H9 (cell line): ENCODE measurements around the gene C19orf25. TPM values are rescaled to one million over a fixed set of nuclear protein-coding genes. Genes with fewer than 3 reads are reported as not detected.
A peak's percentile ranks its signal among the peaks of the same experiment; 100 is the strongest.

ENCODE experiments used
- DNase-seq: peaks from one replicate; pipeline ENCODE4 v3.0.0-alpha.2; 2017
- H2AFZ ChIP-seq: one replicate; pipeline ENCODE4 v1.6.1; 2013; ENCODE audit warnings: mild to moderate bottlenecking, low read length, control low read depth, moderate library complexity
- H2AK5ac ChIP-seq: 2 replicates; pipeline ENCODE4 v1.6.1; 2013; ENCODE audit warnings: low read length, control low read depth, mixed read lengths; ENCODE audit not compliant: insufficient read length
- H2BK120ac ChIP-seq: one replicate; pipeline ENCODE4 v1.6.1; 2013; ENCODE audit warnings: low read depth, mild to moderate bottlenecking, low read length, control low read depth, inconsistent platforms; ENCODE audit not compliant: poor library complexity, severe bottlenecking
- H2BK12ac ChIP-seq: 2 replicates; pipeline ENCODE4 v1.6.1; 2013; ENCODE audit warnings: low read length, control low read depth, mixed read lengths, low read depth; ENCODE audit not compliant: insufficient read length
- H2BK15ac ChIP-seq: 2 replicates; pipeline ENCODE4 v1.6.1; 2013; ENCODE audit warnings: low read depth, low read length, control low read depth
- H2BK20ac ChIP-seq: one replicate; pipeline ENCODE4 v1.6.1; 2013; ENCODE audit warnings: low read depth, mild to moderate bottlenecking, low read length, control low read depth, inconsistent platforms; ENCODE audit not compliant: poor library complexity, severe bottlenecking
- H2BK5ac ChIP-seq: 2 replicates; pipeline ENCODE4 v1.6.1; 2013; ENCODE audit warnings: low read length, control low read depth, mixed read lengths; ENCODE audit not compliant: insufficient read length
- H3K14ac ChIP-seq: 2 replicates; pipeline ENCODE4 v1.6.1; 2013; ENCODE audit warnings: low read length, control low read depth; ENCODE audit not compliant: insufficient read depth
- H3K18ac ChIP-seq: 2 replicates; pipeline ENCODE4 v1.6.1; 2013; ENCODE audit warnings: low read depth, mild to moderate bottlenecking, mixed read lengths, low read length, control low read depth; ENCODE audit not compliant: insufficient read length
- H3K23ac ChIP-seq: 2 replicates; pipeline ENCODE4 v1.6.1; 2013; ENCODE audit warnings: low read length, control low read depth, mixed read lengths, low read depth; ENCODE audit not compliant: insufficient read length
- H3K23me2 ChIP-seq: 2 replicates; pipeline ENCODE4 v1.6.1; 2013; ENCODE audit warnings: low read depth, mild to moderate bottlenecking, mixed read lengths, low read length, control low read depth; ENCODE audit not compliant: insufficient read length, poor library complexity, severe bottlenecking
- H3K27ac ChIP-seq: 2 replicates; pipeline ENCODE4 v1.5.1; 2013; ENCODE audit warnings: low read length, control low read depth, mixed read lengths, low read depth; ENCODE audit not compliant: insufficient read length
- H3K27me3 ChIP-seq: 2 replicates; pipeline ENCODE4 v1.6.1; 2013; ENCODE audit warnings: low read length, control low read depth, inconsistent platforms; ENCODE audit not compliant: insufficient read depth
- H3K4ac ChIP-seq: 2 replicates; pipeline ENCODE4 v1.6.1; 2013; ENCODE audit warnings: low read depth, mild to moderate bottlenecking, control low read depth, inconsistent platforms, low read length, moderate library complexity
- H3K4me1 ChIP-seq: 2 replicates; pipeline ENCODE4 v1.6.1; 2013; ENCODE audit warnings: low read length, control low read depth, inconsistent platforms; ENCODE audit not compliant: insufficient read depth
- H3K4me2 ChIP-seq: 2 replicates; pipeline ENCODE4 v1.6.1; 2013; ENCODE audit warnings: low read length, control low read depth, mixed read lengths; ENCODE audit not compliant: insufficient read length, insufficient read depth
- H3K56ac ChIP-seq: 2 replicates; pipeline ENCODE4 v1.6.1; 2013; ENCODE audit warnings: low read depth, mild to moderate bottlenecking, mixed read lengths, low read length, control low read depth; ENCODE audit not compliant: insufficient read length
- H3K79me1 ChIP-seq: 2 replicates; pipeline ENCODE4 v1.6.1; 2013; ENCODE audit warnings: low read depth, mild to moderate bottlenecking, moderate library complexity, low read length, control low read depth, inconsistent platforms; ENCODE audit not compliant: insufficient read depth, poor library complexity, severe bottlenecking
- H3K79me2 ChIP-seq: 2 replicates; pipeline ENCODE4 v1.6.1; 2013; ENCODE audit warnings: low read length, control low read depth, inconsistent platforms; ENCODE audit not compliant: insufficient read depth
- H3K9ac ChIP-seq: 2 replicates; pipeline ENCODE4 v1.6.1; 2013; ENCODE audit warnings: low read length, control low read depth, mixed read lengths; ENCODE audit not compliant: insufficient read length; ENCODE audit errors: extremely low read depth
- H3K9me3 ChIP-seq: one replicate; pipeline ENCODE4 v1.6.1; 2013; ENCODE audit warnings: low read depth, low read length, inconsistent platforms; ENCODE audit not compliant: control insufficient read depth
- H3T11ph ChIP-seq: one replicate; pipeline ENCODE4 v1.6.1; 2013; ENCODE audit warnings: mild to moderate bottlenecking, low read length, control low read depth, inconsistent platforms
- H4K20me1 ChIP-seq: one replicate; pipeline ENCODE4 v1.6.1; 2013; ENCODE audit not compliant: control insufficient read depth, insufficient read length, insufficient read depth
- H4K5ac ChIP-seq: 2 replicates; pipeline ENCODE4 v1.6.1; 2013; ENCODE audit warnings: low read depth, mild to moderate bottlenecking, mixed read lengths, low read length, control low read depth; ENCODE audit not compliant: insufficient read length
- H4K8ac ChIP-seq: replicated peaks from 2 replicates; pipeline ENCODE4 v1.6.1; 2013; ENCODE audit warnings: low read length, control low read depth, mixed read lengths, low read depth; ENCODE audit not compliant: insufficient read length
- H4K91ac ChIP-seq: 2 replicates; pipeline ENCODE4 v1.6.1; 2013; ENCODE audit warnings: low read depth, mild to moderate bottlenecking, moderate library complexity, mixed read lengths, low read length, control low read depth; ENCODE audit not compliant: insufficient read length
- H3K27ac Mint-ChIP-seq, 3 experiments: 2 replicates in 2 of 3; 3 replicates in 1 of 3; pipeline ENCODE4 v1.8.0; 2020 to 2021; ENCODE audit warnings: mixed read lengths in 3 of 3, mild to moderate bottlenecking in 1 of 3, moderate library complexity in 1 of 3
- H3K27me3 Mint-ChIP-seq: 2 replicates; pipeline ENCODE4 v1.8.0; 2021; ENCODE audit warnings: low read depth, mild to moderate bottlenecking, moderate library complexity, mixed read lengths
- H3K36me3 Mint-ChIP-seq, 3 experiments: 2 replicates in 2 of 3; 3 replicates in 1 of 3; pipeline ENCODE4 v1.8.0; 2020 to 2021; ENCODE audit warnings: low read depth in 3 of 3, mixed read lengths in 3 of 3; ENCODE audit not compliant: insufficient read depth in 1 of 3
- H3K4me1 Mint-ChIP-seq, 2 experiments: 2 replicates each; pipeline ENCODE4 v1.8.0; 2020; ENCODE audit warnings: mixed read lengths in 2 of 2
- H3K4me3 Mint-ChIP-seq, 2 experiments: 2 replicates in 1 of 2; 3 replicates in 1 of 2; pipeline ENCODE4 v1.8.0; 2020 to 2021; ENCODE audit warnings: mild to moderate bottlenecking in 2 of 2, mixed read lengths in 2 of 2, moderate library complexity in 1 of 2
- H3K9me3 Mint-ChIP-seq, 2 experiments: 2 replicates in 1 of 2; 3 replicates in 1 of 2; pipeline ENCODE4 v1.8.0; 2020; ENCODE audit warnings: mild to moderate bottlenecking in 2 of 2, mixed read lengths in 2 of 2, moderate library complexity in 1 of 2
- CTCF ChIP-seq: fragments of 200-600 bp; sonication (generic); conservative IDR thresholded peaks from 3 replicates; pipeline ENCODE4 v1.8.0; 2021; ENCODE audit warnings: antibody characterized with exemption, mild to moderate bottlenecking
- WGBS: extraction: QIAGEN DNeasy Blood & Tissue Kit; methylation state at CpG from one replicate; pipeline ENCODE4 v1.1.7; 2013; ENCODE audit warnings: missing lambda C conversion rate, low lambda C conversion rate, mixed read lengths; ENCODE audit not compliant: insufficient read length; ENCODE audit errors: extremely low coverage; 5-methylcytosine and 5-hydroxymethylcytosine counted together
- total RNA-seq: library from RNA; stranded (reverse); gene quantifications from 2 replicates; pipeline ENCODE4 v1.2.1, GENCODE V29; 2021

Gene C19orf25
- total RNA-seq, 1 experiment from 2014 or later: 36.8 TPM

GRCh38 chr19:1486720-1487575, 7.9 kb upstream of the C19orf25 start:
- Histone ChIP-seq H3K27me3 (peaks cover 3% of the 10 kb centered on the region; the same call in 1 of the 2 replicates), H3K27ac (no peak overlapping the region), H4K5ac (no peak overlapping the region), H4K91ac (no peak overlapping the region), H4K8ac (no peak overlapping the region), H3K23ac (no peak overlapping the region), H3K9me3 (no peaks in the 10 kb centered on the region), H4K20me1 (no peaks in the 10 kb centered on the region), H2BK12ac (no peak overlapping the region), H2BK15ac (no peak overlapping the region), H3K4ac (no peak overlapping the region), H2BK120ac (no peak overlapping the region), H3K56ac (no peak overlapping the region), H3K14ac (no peak overlapping the region), H3K79me1 (no peaks in the 10 kb centered on the region), H2AK5ac (no peak overlapping the region), H2BK20ac (no peak overlapping the region), H3K9ac (no peak overlapping the region), H3K4me2 (no peak overlapping the region), H3K4me1 (no peaks in the 10 kb centered on the region), H3K79me2 (no peaks in the 10 kb centered on the region), H3K18ac (no peak overlapping the region), H3K23me2 (peaks cover 9% of the 10 kb centered on the region), H3T11ph (no peak overlapping the region), H2AFZ (no peak overlapping the region), H2BK5ac (no peak overlapping the region)
- DNase-seq: peak; percentile 27
- Mint-ChIP-seq H3K4me3 (no peak overlapping the region; a peak in 1 of 5 replicates), H3K36me3 (no peaks in the 10 kb centered on the region; a peak in 1 of 7 replicates), H3K27me3 (peaks cover 6% of the 10 kb centered on the region), H3K9me3 (no peaks in the 10 kb centered on the region; a peak in 1 of 5 replicates), H3K4me1 (peaks cover 4 to 10% of the 10 kb centered on the region in 2 experiments), H3K27ac (no peak overlapping the region)
- no CpG with 5 or more reads among the region's 56 CpGs for WGBS
- no peak for TF ChIP-seq CTCF
